Ishikawa (cell line): ENCODE data around the gene ATRN.

Experiments
- CEBPB ChIP-seq: IDR thresholded peaks from 2 replicates; pipeline ENCODE4 v1.6.1; 2012
- CREB1 ChIP-seq: IDR thresholded peaks from 2 replicates; pipeline ENCODE4 v1.6.1; 2012; ENCODE audit warnings: low read depth
- EGR1 ChIP-seq: IDR thresholded peaks from 2 replicates; pipeline ENCODE4 v1.6.1; 2012
- EP300 ChIP-seq: IDR thresholded peaks from 2 replicates; pipeline ENCODE4 v1.6.1; 2012; ENCODE audit warnings: borderline replicate concordance
- FOXM1 ChIP-seq: IDR thresholded peaks from 2 replicates; pipeline ENCODE4 v1.6.1; 2012; ENCODE audit warnings: low read depth, borderline replicate concordance
- MAX ChIP-seq: IDR thresholded peaks from 2 replicates; pipeline ENCODE4 v1.6.1; 2012
- NFIC ChIP-seq: IDR thresholded peaks from 2 replicates; pipeline ENCODE4 v1.6.1; 2012
- RAD21 ChIP-seq: IDR thresholded peaks from 2 replicates; pipeline ENCODE4 v1.6.1; 2012; ENCODE audit warnings: low read depth
- TAF1 ChIP-seq: IDR thresholded peaks from 2 replicates; pipeline ENCODE4 v1.6.1; 2012; ENCODE audit warnings: low read depth, mild to moderate bottlenecking
- TCF12 ChIP-seq: IDR thresholded peaks from 2 replicates; pipeline ENCODE4 v1.6.1; 2012; ENCODE audit warnings: low read depth
- TEAD4 ChIP-seq: IDR thresholded peaks from 2 replicates; pipeline ENCODE4 v1.6.1; 2012
- YY1 ChIP-seq: IDR thresholded peaks from 2 replicates; pipeline ENCODE4 v1.6.1; 2012; ENCODE audit warnings: low read depth
- ZBTB7A ChIP-seq: IDR thresholded peaks from 2 replicates; pipeline ENCODE4 v1.6.1; 2012; ENCODE audit warnings: low read depth
- TF ChIP-seq, protein P1 (sequence below): IDR thresholded peaks from 2 replicates; pipeline ENCODE4 v1.6.1; 2012
- TF ChIP-seq, protein P2 (sequence below): IDR thresholded peaks from 2 replicates; pipeline ENCODE4 v1.6.1; 2012; ENCODE audit warnings: low read depth, mild to moderate bottlenecking

The ATRN gene

GRCh38 chr20:3454831-3455230 is 16.0 kb upstream of the ATRN start:
- TF ChIP-seq ZBTB7A (no peak), EGR1 (no peak), YY1 (no peak), RAD21 (no peak), CREB1 (no peak)
- TF ChIP-seq, protein P1, sequence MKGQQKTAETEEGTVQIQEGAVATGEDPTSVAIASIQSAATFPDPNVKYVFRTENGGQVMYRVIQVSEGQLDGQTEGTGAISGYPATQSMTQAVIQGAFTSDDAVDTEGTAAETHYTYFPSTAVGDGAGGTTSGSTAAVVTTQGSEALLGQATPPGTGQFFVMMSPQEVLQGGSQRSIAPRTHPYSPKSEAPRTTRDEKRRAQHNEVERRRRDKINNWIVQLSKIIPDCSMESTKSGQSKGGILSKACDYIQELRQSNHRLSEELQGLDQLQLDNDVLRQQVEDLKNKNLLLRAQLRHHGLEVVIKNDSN = no peak
- TF ChIP-seq, protein P2, sequence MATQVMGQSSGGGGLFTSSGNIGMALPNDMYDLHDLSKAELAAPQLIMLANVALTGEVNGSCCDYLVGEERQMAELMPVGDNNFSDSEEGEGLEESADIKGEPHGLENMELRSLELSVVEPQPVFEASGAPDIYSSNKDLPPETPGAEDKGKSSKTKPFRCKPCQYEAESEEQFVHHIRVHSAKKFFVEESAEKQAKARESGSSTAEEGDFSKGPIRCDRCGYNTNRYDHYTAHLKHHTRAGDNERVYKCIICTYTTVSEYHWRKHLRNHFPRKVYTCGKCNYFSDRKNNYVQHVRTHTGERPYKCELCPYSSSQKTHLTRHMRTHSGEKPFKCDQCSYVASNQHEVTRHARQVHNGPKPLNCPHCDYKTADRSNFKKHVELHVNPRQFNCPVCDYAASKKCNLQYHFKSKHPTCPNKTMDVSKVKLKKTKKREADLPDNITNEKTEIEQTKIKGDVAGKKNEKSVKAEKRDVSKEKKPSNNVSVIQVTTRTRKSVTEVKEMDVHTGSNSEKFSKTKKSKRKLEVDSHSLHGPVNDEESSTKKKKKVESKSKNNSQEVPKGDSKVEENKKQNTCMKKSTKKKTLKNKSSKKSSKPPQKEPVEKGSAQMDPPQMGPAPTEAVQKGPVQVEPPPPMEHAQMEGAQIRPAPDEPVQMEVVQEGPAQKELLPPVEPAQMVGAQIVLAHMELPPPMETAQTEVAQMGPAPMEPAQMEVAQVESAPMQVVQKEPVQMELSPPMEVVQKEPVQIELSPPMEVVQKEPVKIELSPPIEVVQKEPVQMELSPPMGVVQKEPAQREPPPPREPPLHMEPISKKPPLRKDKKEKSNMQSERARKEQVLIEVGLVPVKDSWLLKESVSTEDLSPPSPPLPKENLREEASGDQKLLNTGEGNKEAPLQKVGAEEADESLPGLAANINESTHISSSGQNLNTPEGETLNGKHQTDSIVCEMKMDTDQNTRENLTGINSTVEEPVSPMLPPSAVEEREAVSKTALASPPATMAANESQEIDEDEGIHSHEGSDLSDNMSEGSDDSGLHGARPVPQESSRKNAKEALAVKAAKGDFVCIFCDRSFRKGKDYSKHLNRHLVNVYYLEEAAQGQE = no peak

GRCh38 chr20:3456648-3457047 is 14.2 kb upstream of the ATRN start:
- TF ChIP-seq FOXM1 = no peak
- TF ChIP-seq, protein P2 = no peak
- TF ChIP-seq, protein P1 = no peak
- TF ChIP-seq EGR1 = no peak

GRCh38 chr20:3459881-3460307 is 10.9 kb upstream of the ATRN start:
- TF ChIP-seq CREB1 (no peak), RAD21 (no peak), TCF12 (no peak), FOXM1 (no peak), YY1 (no peak), MAX (no peak), ZBTB7A (no peak)

DNA sequence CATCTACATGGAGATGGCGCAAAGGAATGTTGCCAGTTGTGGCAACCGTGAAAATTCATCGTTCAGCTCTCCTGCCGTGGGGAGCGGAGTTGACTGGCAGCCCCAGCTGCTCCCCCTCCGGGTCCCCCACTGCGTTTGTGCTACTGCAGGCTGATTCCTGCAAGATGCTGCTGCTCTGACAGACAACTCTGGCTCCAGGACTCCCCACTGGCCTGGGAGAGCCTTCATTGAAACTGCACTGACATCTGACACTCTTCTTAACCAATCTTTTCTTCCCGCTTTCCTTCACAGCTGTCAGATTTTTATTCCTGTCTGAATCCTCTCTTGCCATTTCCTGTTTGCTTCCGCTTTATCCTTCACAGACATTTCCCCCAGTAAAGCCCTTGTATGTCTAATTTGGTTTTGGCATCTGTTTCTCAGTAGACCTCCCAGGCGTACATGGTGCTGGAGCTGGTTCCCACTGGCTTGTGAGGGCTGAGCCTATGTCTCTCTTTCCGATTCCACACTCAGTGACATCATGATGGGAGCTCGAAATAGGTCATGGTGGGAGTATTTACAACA is 9.5 kb upstream of the ATRN start:
- TF ChIP-seq FOXM1 = no peak
- TF ChIP-seq, protein P2 = no peak
- TF ChIP-seq TAF1 = no peak
- TF ChIP-seq EP300 = no peak
- TF ChIP-seq, protein P1 = no peak
- TF ChIP-seq RAD21 = no peak
- no peak for TF ChIP-seq CEBPB
- TF ChIP-seq NFIC = no peak
- TF ChIP-seq EGR1 = no peak
- no peak for TF ChIP-seq TEAD4
- no peak for TF ChIP-seq ZBTB7A
- TF ChIP-seq MAX = no peak
- no peak for TF ChIP-seq YY1
- no peak for TF ChIP-seq TCF12
